Subcutaneous preadipocyte (primary cell): Measurements from ENCODE around the gene UTP18. TPM values are rescaled to one million over a fixed set of nuclear protein-coding genes. Genes with fewer than 3 reads are reported as not detected.

Source experiments
- total RNA-seq: library from RNA; depleted of rRNA; stranded (reverse); fragments of >200 nt; gene quantifications from 2 replicates; pipeline ENCODE4 v1.2.3, GENCODE V29; 2012

The UTP18 gene
- total RNA-seq = 44.8 and 48.1 TPM in 2 replicates

DNA sequence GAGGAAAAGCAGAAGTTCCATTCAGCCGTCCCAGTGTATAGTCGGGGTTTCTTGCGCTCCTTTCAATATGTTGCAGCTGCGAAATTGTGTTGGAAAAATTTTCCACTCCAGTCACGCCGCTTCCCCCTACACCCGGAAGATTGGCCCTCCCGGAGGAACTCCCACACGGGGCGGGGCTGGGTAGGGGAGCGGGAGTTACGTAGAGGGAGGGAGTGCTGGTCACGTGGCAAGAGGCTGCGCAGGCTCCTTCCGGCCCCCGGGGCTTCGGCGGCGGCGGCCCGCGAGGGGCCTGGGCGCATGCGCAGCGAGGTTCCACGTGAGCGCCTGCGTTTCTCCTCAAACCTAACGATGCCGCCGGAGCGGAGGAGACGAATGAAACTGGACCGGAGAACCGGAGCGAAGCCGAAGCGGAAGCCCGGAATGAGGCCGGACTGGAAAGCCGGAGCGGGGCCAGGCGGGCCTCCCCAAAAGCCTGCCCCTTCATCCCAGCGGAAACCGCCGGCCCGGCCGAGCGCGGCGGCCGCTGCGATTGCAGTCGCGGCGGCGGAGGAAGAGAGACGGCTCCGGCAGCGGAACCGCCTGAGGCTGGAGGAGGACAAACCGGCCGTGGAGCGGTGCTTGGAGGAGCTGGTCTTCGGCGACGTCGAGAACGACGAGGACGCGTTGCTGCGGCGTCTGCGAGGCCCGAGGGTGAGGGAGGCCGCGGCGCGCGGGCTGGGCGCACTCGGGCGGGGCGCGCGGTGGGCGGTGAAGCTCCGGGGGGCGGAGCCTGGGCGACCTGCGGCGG is at the start of gene UTP18:
Gene UTP18 (plus strand): TSS at position 310 of the 787 bp plus-strand sequence. CDS start 39 bp downstream, at position 349.

GRCh38 chr17:51259564-51260236 is 646 bp upstream of the UTP18 start, which contains the start of gene MBTD1:
TSS of gene MBTD1 (minus strand) at chr17:51260049. CDS start at chr17:51225161, 34,888 bp downstream.

Other genes starting within 250 kb of the UTP18 start
- gene SPAG9, start 139.7 kb upstream of the UTP18 start, total RNA-seq = 105 and 134 TPM in 2 replicates
- 156 and 164 TPM in 2 replicates for gene NME1, start 107.0 kb upstream of the UTP18 start, total RNA-seq
- 416 and 743 TPM in 2 replicates for gene NME2, start 94.1 kb upstream of the UTP18 start, total RNA-seq
- gene MBTD1, start 497 bp upstream of the UTP18 start, total RNA-seq = 9.4 and 12.1 TPM in 2 replicates